ENCODE measurements around the gene DCST1.

Gene DCST1

GRCh38 chr1:155001425-155001674, 32.3 kb upstream of the DCST1 start:
- no peak for DNase-seq

GRCh38 chr1:155001675-155002463, 31.8 kb upstream of the DCST1 start:
- peak; percentile 100 for DNase-seq

GRCh38 chr1:155002464-155003226, 31.0 kb upstream of the DCST1 start, which contains the start of gene ZBTB7B:
TSS of gene ZBTB7B (plus strand) at chr1:155002802. CDS start at chr1:155014661, 11,859 bp downstream.
- DNase-seq: no peak

GRCh38 chr1:155003227-155003765, 30.3 kb upstream of the DCST1 start:
- DNase-seq: peak; percentile 66

- DNase-seq: peak; percentile 36
Measured at GRCh38 chr1:155003766-155004351, 29.8 kb upstream of the DCST1 start.

- DNase-seq: no peak
Measured at GRCh38 chr1:155004352-155005075, 29.1 kb upstream of the DCST1 start.

- no peak for DNase-seq
Measured at GRCh38 chr1:155005076-155006011, 28.3 kb upstream of the DCST1 start.

- peak; percentile 45 for DNase-seq
Measured at GRCh38 chr1:155006601-155007101, 27.0 kb upstream of the DCST1 start.

GRCh38 chr1:155007251-155007828, 26.3 kb upstream of the DCST1 start:
- no peak for DNase-seq

GRCh38 chr1:155008015-155008941, 25.3 kb upstream of the DCST1 start:
- no peak for DNase-seq

- no peak for DNase-seq
Measured at GRCh38 chr1:155009221-155009711, 24.4 kb upstream of the DCST1 start.

GRCh38 chr1:155009742-155010141, 23.9 kb upstream of the DCST1 start:
- no peak for DNase-seq

GRCh38 chr1:155010211-155010918, 23.3 kb upstream of the DCST1 start:
- no peak for DNase-seq

- DNase-seq: no peak
Measured at GRCh38 chr1:155011004-155011416, 22.6 kb upstream of the DCST1 start.

GRCh38 chr1:155011437-155012025, 22.1 kb upstream of the DCST1 start:
- no peak for DNase-seq

- peak; percentile 59 for DNase-seq
Measured at GRCh38 chr1:155012026-155012546, 21.5 kb upstream of the DCST1 start.

GRCh38 chr1:155012776-155013602, 20.6 kb upstream of the DCST1 start:
- no peak for DNase-seq

- no peak for DNase-seq
Measured at GRCh38 chr1:155013632-155014031, 20.0 kb upstream of the DCST1 start.

All from NCI-H526 treated with DMSO at 0.1 percent for 48 hours (cell line).